Putamen (tissue), 1 donor: ENCODE results near the gene COL9A2.

Experiments
- DNase-seq: peaks from one replicate; pipeline ENCODE4 v3.0.0-alpha.2; 2016; ENCODE audit warnings: low spot score

COL9A2 gene

DNA sequence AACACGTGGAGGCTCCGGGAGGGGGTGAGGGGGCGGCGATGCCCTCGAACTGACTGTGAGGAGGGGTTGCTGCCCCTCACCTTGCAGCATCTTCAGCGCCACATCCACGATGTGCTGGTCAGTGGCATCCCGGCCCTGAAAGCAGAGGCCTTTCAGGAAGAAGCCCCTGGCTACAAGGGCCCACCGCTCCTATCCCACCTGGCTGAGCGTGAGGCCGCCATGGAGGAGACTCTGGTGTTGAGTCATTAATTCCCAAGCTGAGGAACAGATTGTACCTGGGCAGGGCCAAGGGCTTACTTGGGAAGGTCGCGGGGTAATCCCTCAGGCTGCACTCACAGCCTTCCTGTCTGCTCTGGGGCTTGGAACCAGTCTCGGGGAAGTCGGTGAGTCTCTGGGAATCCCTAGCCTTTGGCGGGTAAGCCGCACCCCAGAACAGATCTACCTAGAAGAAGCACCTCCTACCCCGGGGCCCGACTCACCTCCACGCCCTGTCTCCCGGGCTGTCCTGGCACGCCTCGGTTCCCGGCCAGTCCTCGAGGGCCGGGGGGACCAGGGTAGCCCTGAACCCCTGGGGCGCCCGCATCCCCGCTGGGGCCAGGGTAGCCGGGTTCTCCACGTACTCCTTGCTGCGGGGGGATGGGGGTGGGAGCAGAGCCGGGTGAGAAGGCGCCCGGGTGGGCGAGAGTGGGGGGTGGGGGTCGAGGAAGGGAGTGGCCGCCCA is 13.9 kb downstream of the COL9A2 start:
- DNase-seq, result no peak

GRCh38 chr1:40302475-40302874 is 14.6 kb downstream of the COL9A2 start:
- DNase-seq, result no peak

GRCh38 chr1:40301541-40302299 is 15.4 kb downstream of the COL9A2 start:
- no peak for DNase-seq

- no peak for DNase-seq
These were observed 16.0 kb downstream of the COL9A2 start for GRCh38 chr1:40301066-40301465.

DNA sequence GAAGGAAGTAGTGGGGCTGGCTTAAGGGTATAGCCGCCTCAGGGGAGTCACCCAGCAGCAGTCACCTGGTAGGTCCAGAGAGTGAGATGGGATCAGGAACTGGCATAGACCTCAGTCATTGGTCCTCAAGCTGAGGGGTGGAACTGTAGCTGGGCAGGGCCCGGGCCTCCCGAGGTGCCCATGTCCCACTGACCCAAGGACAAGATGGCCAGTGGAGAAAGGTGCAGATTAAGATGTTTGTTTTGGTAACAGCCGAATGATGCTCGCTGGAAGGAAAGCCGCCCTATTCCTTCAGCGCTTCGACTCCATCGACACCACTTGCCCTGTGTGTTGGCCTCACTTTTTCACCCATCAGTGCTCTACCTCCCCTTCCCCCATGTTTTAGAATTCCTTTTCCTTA is 16.4 kb downstream of the COL9A2 start:
- DNase-seq, result no peak

DNA sequence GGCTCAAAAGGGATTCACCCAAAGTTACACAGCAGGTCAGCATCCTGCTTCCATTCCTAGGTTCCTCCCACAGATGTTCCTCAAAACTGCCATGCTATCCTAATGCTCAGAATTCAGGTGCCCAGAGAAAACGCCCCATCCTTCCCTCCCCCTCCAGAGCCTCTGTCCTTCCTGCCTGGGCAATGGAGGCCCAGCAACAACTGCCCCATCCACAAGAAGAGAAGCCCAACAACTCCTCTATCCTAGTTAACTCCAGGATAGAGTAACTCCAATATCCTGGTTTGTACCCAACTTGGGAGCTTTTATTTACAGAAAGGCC is 16.9 kb downstream of the COL9A2 start:
- DNase-seq, result no peak

DNA sequence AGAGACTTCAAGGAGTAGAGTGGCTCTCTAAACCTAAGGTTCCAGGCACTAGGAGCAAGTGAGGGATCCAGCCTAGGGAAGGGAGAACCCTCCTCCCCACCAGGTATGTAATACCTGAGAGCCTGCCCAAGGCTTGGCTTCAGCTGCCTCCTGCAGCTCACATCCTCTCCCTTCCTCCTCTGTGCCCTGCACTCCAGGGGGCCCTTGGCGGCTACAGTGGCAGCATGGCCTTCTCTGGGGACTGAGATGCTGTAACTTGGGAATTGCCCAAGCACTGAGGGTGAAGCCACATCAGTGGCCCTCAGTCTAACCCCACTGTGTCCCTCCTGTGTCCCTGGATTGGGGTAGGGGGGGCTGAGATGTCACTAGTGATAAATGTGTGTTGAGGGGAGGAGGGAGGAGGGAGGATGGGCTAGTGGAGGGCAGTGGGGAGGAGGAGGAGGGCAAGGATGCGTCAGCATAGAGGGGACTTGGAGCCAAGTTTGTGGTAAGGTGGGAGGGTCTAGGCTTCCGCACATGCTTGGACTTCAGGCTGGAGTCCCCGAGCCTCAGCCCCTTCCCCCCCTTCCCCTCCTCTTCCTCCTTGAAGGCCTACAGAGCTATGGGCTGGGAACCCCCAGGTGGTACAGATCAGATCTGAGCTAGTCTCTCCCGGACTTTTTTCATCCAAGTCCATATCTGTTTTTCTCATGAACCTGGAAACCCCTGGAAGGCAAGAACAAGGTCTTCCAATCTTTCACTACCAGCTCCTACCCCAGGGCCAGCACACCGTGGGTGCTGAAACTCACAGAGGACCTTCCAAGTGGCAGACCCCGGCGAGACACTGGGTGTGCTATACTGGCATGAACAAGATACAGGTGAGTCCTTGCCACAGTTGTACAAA is 17.5 kb downstream of the COL9A2 start:
- DNase-seq, result no peak

DNA sequence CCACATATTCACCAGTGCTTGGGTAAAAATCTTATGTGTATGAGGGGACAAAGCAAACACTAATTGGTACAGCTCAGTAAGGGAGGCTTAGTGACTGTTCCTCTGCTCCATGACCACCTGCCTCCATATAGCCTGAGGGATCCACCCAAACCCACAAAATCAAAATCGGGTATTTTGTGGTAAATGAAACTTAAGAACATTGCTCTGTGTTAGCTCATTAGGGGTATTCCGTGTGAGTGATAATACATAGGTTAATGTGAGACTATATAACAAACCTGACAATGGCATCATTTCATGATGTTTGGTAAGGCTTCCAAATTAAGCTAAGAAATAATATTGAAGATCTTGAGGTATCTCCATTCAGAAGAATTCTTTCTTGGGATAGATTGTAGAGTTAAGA is 25.8 kb downstream of the COL9A2 start:
- no peak for DNase-seq

GRCh38 chr1:40281853-40282252 is 35.2 kb downstream of the COL9A2 start:
- DNase-seq, result no peak

- DNase-seq, result no peak
These were observed 41.0 kb downstream of the COL9A2 start for GRCh38 chr1:40276122-40276521.

GRCh38 chr1:40274331-40274730 is 42.8 kb downstream of the COL9A2 start:
- DNase-seq, result no peak

- DNase-seq, result no peak
These were observed 43.4 kb downstream of the COL9A2 start for GRCh38 chr1:40273547-40274166.

- DNase-seq, result no peak
These were observed 44.4 kb downstream of the COL9A2 start for GRCh38 chr1:40272653-40273213.

DNA sequence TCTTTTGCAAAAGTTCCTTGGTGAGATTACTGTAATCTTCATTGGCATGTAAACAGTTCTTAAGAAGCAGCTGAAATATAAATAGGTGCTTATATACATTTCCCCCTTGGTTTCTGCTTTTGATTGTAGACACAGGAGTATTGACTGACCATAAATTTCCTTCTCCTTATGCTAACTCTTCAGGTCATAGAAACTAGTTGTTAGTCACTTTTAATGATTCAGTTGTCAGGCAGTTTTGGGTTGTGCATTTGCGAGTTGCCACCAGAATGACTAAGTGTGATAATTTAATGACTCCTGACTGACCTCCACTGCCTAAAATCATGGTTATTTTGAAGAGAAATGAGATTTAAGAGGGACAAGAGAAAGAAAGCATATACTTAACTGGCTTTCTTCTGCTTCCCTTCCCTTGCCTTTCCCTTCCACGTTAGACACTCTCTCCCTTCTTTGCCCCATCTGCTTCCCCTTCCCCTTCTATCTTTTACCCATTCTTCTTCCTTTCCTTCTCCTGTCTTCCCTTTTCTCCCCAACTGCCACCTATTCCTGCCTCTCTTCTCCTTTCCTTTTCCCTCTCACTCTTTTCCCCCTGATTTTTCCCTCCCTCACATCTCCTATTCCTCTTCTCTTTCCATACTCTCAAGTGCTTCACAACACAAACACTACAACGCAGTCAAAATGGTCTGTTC is 46.8 kb downstream of the COL9A2 start:
- DNase-seq, result no peak

DNA sequence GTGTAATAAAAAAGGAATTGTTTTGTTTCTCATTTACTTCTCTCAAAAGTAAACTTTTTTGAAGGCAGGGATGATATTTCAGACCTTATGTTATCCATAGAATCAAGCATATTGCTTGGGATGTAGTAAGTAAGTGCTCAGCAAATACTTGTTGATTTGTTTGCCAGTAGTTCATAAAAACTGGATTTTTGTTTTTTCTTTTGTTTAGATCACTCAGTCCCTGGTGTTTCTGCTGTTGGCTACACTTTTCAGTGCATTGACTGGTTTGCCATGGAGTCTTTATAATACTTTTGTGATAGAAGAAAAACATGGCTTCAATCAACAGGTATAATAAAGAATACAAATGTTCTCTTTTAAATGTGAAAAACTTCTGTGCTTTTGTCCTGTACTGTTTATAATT is 48.9 kb downstream of the COL9A2 start:
- no peak for DNase-seq

GRCh38 chr1:40267767-40268187 is 49.3 kb downstream of the COL9A2 start:
- no peak for DNase-seq

DNA sequence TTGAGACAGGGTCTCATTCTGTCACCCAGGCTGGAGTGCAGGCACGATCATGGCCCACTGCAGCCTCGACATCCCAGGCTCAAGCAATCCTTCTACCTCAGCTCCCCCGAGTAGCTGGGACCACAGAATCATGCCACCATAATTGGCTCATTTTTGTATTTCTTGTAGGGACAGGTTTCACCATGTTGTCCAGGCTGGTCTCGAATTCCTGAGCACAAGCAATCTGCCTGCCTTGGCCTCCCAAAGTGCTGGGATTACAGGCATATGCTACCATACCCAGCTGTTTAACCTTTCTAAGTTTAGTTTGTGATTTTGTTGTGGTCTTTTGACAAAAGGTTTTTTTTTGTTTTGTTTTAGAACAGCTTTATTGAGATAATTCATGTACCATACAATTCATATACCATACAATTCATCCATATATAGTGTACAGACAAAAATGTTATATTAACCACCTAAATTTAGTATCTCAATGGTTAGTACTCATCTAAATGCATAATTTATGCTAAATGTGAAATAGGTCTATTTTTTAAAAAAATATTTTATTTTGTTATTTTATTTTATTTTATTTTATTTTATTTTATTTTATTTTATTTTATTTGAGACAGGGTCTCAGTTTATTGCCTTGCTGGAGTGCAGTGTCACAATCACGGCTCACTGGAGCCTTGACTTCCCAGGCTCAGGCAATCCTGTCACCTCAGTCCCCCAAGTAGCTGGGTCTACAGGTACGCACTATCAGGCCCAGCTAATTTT is 50.1 kb downstream of the COL9A2 start:
- no peak for DNase-seq

GRCh38 chr1:40265919-40266318 is 51.2 kb downstream of the COL9A2 start:
- DNase-seq, result no peak

DNA sequence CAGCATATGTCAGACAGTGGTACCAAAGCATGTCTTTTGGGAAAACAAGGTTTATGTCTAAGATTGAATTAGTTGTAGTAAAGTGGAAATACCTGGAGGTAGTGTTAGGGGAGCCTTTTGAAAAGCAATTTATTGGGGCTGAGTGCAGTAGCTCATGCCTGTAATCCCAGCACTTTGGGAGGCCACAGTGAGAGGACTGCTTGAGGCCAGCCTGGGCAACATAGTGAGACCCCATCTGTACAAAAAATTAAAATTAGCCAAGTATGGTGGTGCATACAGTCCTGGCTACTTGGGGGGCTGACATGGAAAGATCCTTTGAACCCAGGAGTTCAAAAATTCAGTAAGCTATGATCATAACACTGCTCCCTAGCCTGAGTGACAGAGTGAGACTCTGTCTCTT is 51.8 kb downstream of the COL9A2 start:
- DNase-seq, result no peak

GRCh38 chr1:40264354-40264781 is 52.7 kb downstream of the COL9A2 start:
- DNase-seq, result no peak

- no peak for DNase-seq
These were observed 58.7 kb downstream of the COL9A2 start for GRCh38 chr1:40258445-40258769.
